GM12873 (cell line): ENCODE measurements around the gene HOXD1.

Experiments used
- CTCF ChIP-seq: IDR thresholded peaks from 2 replicates; pipeline ENCODE4 v1.5.1; 2012; ENCODE audit warnings: low read depth, mild to moderate bottlenecking, moderate library complexity, low read length, control low read depth; ENCODE audit not compliant: insufficient read depth; ENCODE audit errors: missing control alignments

Gene HOXD1

GRCh38 chr2:176146101-176146500, 42.4 kb upstream of the HOXD1 start:
- TF ChIP-seq CTCF, result no peak

- no peak for TF ChIP-seq CTCF
Observed at GRCh38 chr2:176146645-176147044, 41.8 kb upstream of the HOXD1 start.

GRCh38 chr2:176147210-176147799, 41.2 kb upstream of the HOXD1 start:
- no peak for TF ChIP-seq CTCF

GRCh38 chr2:176147800-176148496, 40.5 kb upstream of the HOXD1 start:
- TF ChIP-seq CTCF, result no peak

- TF ChIP-seq CTCF, result no peak
Observed at GRCh38 chr2:176148751-176149421, 39.6 kb upstream of the HOXD1 start.

GRCh38 chr2:176149481-176149938, 39.0 kb upstream of the HOXD1 start:
- TF ChIP-seq CTCF, result no peak

- TF ChIP-seq CTCF, result no peak
Observed at GRCh38 chr2:176149939-176150583, 38.4 kb upstream of the HOXD1 start.
